ENCODE results near the gene SRGAP3. TPM values are rescaled to one million over a fixed set of nuclear protein-coding genes. Genes with fewer than 3 reads are reported as not detected.

Gene SRGAP3
- total and polyA plus RNA-seq, 2 experiments from 2014 or later = 0.89 to 1.7 TPM

DNA sequence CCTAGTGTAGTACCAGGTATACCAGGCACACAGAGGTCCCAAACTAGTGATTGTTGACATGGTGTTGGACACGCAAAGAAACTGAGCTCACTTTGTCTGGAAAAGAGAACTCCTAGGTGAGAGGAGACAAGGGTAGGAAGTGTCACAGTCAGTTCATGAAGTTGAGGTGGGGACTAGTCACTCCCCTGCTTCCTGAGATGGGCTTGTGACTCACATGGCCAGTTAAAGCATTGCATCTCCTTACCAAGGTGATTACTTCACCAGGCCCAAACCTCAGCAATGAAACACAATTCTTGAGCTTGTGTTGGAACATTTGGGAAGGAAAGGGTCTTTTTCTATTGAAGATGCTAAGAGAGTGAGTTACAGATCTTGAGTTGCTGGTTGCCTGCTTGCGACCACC lies 236.9 kb downstream of the SRGAP3 start:
- no peaks in the 10 kb centered on the region for H4K20me1 ChIP-seq (ENCODE audit: insufficient read depth)
- in situ Hi-C loops (cut with MboI) = no loop called here
- no peak overlapping the region for H3K9ac ChIP-seq
- no peaks in the 10 kb centered on the region for H3K36me3 ChIP-seq (ENCODE audit: low read depth)
- DNase-seq = peak; percentile 20
- TF ChIP-seq EZH2phosphoT487 (IDR thresholded peaks at IDR 0.05; ENCODE audit: insufficient read depth, low read depth) (no peak), EZH2 (IDR thresholded peaks at IDR 0.05; ENCODE audit: insufficient read depth, poor library complexity, severe bottlenecking) (no peak)
- H3K9me3 ChIP-seq (ENCODE audit: low read depth) = no peaks in the 10 kb centered on the region
- no peak overlapping the region for H3K4me3 ChIP-seq
- H3F3A ChIP-seq (ENCODE audit: insufficient read depth) = no peaks in the 10 kb centered on the region
- no peaks in the 10 kb centered on the region for H3K79me2 ChIP-seq (ENCODE audit: insufficient read depth)
- no peaks in the 10 kb centered on the region for H3K4me1 ChIP-seq (ENCODE audit: insufficient read depth)
- H2AFZ ChIP-seq = no peak overlapping the region
- H3K4me2 ChIP-seq (ENCODE audit: unreplicated experiment) = no peak overlapping the region
- no peak overlapping the region for H3K27ac ChIP-seq
- H3K9me2 ChIP-seq (ENCODE audit: insufficient read depth) = no peaks in the 10 kb centered on the region
- H3K27me3 ChIP-seq (replicated peaks; ENCODE audit: insufficient read depth) = no peaks in the 10 kb centered on the region
- WGBS, 2 experiments (ENCODE audit: low coverage in 1 of 2, low lambda C conversion rate in 2 of 2, missing lambda C conversion rate in 2 of 2) = 95 to 100% methylated on average over 2 of the region's 2 CpGs

GRCh38 chr3:9009976-9010545 lies 239.4 kb downstream of the SRGAP3 start:
- H2AFZ ChIP-seq = no peak overlapping the region
- TF ChIP-seq EZH2phosphoT487 (IDR thresholded peaks at IDR 0.05; ENCODE audit: insufficient read depth, low read depth) = no peak
- TF ChIP-seq EZH2 (IDR thresholded peaks at IDR 0.05; ENCODE audit: insufficient read depth, poor library complexity, severe bottlenecking) = no peak
- no peak for DNase-seq
- no peaks in the 10 kb centered on the region for H3K9me3 ChIP-seq (ENCODE audit: low read depth)
- H3K27ac ChIP-seq = no peak overlapping the region
- H3K4me3 ChIP-seq = no peak overlapping the region
- H3K36me3 ChIP-seq (ENCODE audit: low read depth) = no peaks in the 10 kb centered on the region
- H3F3A ChIP-seq (ENCODE audit: insufficient read depth) = no peaks in the 10 kb centered on the region
- H3K9ac ChIP-seq = no peak overlapping the region
- H3K9me2 ChIP-seq (ENCODE audit: insufficient read depth) = no peaks in the 10 kb centered on the region
- no peaks in the 10 kb centered on the region for H3K79me2 ChIP-seq (ENCODE audit: insufficient read depth)
- H3K27me3 ChIP-seq (replicated peaks; ENCODE audit: insufficient read depth) = no peaks in the 10 kb centered on the region
- no peaks in the 10 kb centered on the region for H4K20me1 ChIP-seq (ENCODE audit: insufficient read depth)
- WGBS, 2 experiments (ENCODE audit: low coverage in 1 of 2, low lambda C conversion rate in 2 of 2, missing lambda C conversion rate in 2 of 2) = 92% methylated on average over 11 of the region's 11 CpGs
- in situ Hi-C loops (cut with MboI) = no loop called here
- H3K4me2 ChIP-seq (ENCODE audit: unreplicated experiment) = no peak overlapping the region
- no peaks in the 10 kb centered on the region for H3K4me1 ChIP-seq (ENCODE audit: insufficient read depth)

- H3K9me2 ChIP-seq (ENCODE audit: insufficient read depth) = no peaks in the 10 kb centered on the region
- H3K36me3 ChIP-seq (ENCODE audit: low read depth) = no peaks in the 10 kb centered on the region
- no peak overlapping the region for H3K27ac ChIP-seq
- H3K9me3 ChIP-seq (ENCODE audit: low read depth) = no peaks in the 10 kb centered on the region
- 42 to 45% methylated on average over 6 of the region's 6 CpGs for WGBS, 2 experiments (ENCODE audit: low coverage in 1 of 2, low lambda C conversion rate in 2 of 2, missing lambda C conversion rate in 2 of 2)
- H3K4me3 ChIP-seq = no peak overlapping the region
- H3K4me1 ChIP-seq (ENCODE audit: insufficient read depth) = no peaks in the 10 kb centered on the region
- no peaks in the 10 kb centered on the region for H3K27me3 ChIP-seq (replicated peaks; ENCODE audit: insufficient read depth)
- H4K20me1 ChIP-seq (ENCODE audit: insufficient read depth) = no peaks in the 10 kb centered on the region
- H3K79me2 ChIP-seq (ENCODE audit: insufficient read depth) = no peaks in the 10 kb centered on the region
- no peaks in the 10 kb centered on the region for H3F3A ChIP-seq (ENCODE audit: insufficient read depth)
- no peak overlapping the region for H3K9ac ChIP-seq
- peak; percentile 77 for DNase-seq
- peak overlapping the region; percentile 2; the same call in 1 of the 2 replicates for H2AFZ ChIP-seq
- in situ Hi-C loops (cut with MboI) = no loop called here
- no peak overlapping the region for H3K4me2 ChIP-seq (ENCODE audit: unreplicated experiment)
- no peak for TF ChIP-seq EZH2phosphoT487 (IDR thresholded peaks at IDR 0.05; ENCODE audit: insufficient read depth, low read depth)
- no peak for TF ChIP-seq EZH2 (IDR thresholded peaks at IDR 0.05; ENCODE audit: insufficient read depth, poor library complexity, severe bottlenecking)
These were observed 240.7 kb downstream of the SRGAP3 start for GRCh38 chr3:9008550-9009255.

DNA sequence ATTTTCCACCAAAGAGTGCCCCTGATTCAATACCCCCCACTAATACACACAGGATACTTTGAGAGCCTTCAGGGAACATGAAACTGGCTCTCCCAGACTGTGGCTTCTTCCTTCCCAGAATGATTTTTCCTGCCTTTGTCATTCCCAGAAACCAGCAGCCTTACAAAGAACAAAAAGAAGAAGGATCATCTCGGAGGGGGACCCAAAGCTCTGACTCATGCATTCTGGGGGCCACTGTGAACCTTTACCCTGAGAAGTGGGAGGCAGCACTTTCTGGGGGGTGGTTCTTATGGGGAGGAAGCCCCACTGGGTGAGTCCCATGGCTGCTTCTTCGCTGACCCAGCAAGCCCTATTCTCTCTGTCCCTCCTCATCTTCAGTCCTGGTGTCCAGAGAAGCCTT lies 241.5 kb downstream of the SRGAP3 start:
- Histone ChIP-seq H3K36me3 (ENCODE audit: low read depth) (no peaks in the 10 kb centered on the region), H3K79me2 (ENCODE audit: insufficient read depth) (no peaks in the 10 kb centered on the region), H4K20me1 (ENCODE audit: insufficient read depth) (no peaks in the 10 kb centered on the region), H2AFZ (no peak overlapping the region), H3K4me2 (ENCODE audit: unreplicated experiment) (no peak overlapping the region), H3K4me3 (no peak overlapping the region), H3K27ac (no peak overlapping the region), H3K4me1 (ENCODE audit: insufficient read depth) (no peaks in the 10 kb centered on the region), H3K27me3 (replicated peaks; ENCODE audit: insufficient read depth) (no peaks in the 10 kb centered on the region), H3F3A (ENCODE audit: insufficient read depth) (no peaks in the 10 kb centered on the region), H3K9me3 (ENCODE audit: low read depth) (no peaks in the 10 kb centered on the region), H3K9ac (no peak overlapping the region), H3K9me2 (ENCODE audit: insufficient read depth) (no peaks in the 10 kb centered on the region)
- in situ Hi-C loops (cut with MboI) = no loop called here
- no peak for DNase-seq
- whole genome bisulfite sequencing, 2 experiments (ENCODE audit: low coverage in 1 of 2, low lambda C conversion rate in 2 of 2, missing lambda C conversion rate in 2 of 2) = 79 to 80% methylated on average over 2 of the region's 2 CpGs
- TF ChIP-seq EZH2 (IDR thresholded peaks at IDR 0.05; ENCODE audit: insufficient read depth, poor library complexity, severe bottlenecking) (no peak), EZH2phosphoT487 (IDR thresholded peaks at IDR 0.05; ENCODE audit: insufficient read depth, low read depth) (no peak)
